G401.6 (cell line): ENCODE data around the gene UBE3B.

Experiments used
- FAIRE-seq: peaks from 2 replicates; lab custom pipeline; 2012; peaks lifted over from hg19 to GRCh38; lab: Jason Lieb, UNC

The UBE3B gene

DNA sequence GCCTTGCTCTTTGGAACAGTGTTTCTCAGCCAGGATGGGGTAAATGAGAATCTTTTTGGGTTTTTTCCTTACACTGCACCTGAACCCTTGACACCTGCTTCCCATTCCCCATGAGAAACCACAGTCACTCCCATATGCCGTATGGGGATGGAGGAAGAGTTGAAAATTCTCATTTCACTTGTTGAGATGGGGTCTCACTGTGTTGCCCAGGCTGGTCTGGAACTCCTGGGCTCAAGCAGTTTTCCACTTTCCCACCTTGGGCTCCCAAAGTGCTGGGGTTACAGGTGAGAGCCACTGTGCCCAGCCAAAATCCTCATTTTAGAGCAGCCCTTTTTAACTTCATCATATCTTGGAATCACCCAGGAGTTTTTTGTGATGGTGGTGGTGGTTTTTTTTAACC is 99.9 kb downstream of the UBE3B start:
- FAIRE-seq: no peak

DNA sequence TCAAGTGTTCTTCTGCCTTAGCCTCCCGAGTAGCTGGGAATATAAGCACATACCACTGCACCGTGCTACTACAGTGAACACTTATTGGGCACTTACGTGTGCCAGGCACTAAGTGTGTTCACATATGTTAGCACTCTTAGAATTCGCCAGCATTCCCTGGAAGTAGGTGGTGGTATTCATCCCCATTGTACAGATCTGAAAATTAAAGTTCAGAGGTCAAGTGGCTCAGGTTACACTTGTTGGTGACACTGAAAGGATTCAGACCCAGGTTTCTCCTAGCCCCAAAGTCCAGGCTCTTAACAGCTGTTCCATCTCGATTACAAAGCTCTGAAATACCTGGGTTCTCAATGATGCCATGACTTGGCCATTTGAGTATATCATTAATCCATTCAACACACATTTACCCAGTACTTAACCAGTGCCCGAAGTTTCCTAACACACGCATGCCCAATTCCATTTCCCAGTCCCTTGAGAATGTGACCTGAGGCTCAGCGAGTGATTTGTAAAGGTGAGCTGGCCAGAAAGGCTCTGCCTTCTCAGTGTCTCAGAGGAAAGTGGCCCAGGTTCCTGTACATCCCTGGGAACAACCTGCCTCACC is 101.0 kb downstream of the UBE3B start:
- no peak for FAIRE-seq

DNA sequence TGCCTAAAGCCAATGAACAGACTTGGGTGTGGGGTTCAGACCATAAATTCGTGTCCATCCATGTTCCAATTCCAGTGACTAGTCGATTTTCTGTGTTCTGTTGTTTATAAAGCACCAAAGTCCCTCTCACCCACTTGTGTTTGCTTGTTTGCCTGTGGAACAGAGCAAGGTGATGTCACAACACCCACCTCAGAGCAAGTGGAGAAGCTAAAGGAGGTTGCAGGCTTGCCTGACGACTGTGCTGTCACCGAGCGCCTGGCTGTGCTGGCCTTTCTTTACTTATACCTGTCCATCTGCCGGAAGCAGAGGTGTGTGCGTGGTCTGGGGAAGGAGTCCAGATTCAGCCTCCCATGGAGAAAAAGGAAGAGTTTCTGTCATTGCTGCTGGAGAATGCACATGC is 102.2 kb downstream of the UBE3B start:
- no peak for FAIRE-seq

DNA sequence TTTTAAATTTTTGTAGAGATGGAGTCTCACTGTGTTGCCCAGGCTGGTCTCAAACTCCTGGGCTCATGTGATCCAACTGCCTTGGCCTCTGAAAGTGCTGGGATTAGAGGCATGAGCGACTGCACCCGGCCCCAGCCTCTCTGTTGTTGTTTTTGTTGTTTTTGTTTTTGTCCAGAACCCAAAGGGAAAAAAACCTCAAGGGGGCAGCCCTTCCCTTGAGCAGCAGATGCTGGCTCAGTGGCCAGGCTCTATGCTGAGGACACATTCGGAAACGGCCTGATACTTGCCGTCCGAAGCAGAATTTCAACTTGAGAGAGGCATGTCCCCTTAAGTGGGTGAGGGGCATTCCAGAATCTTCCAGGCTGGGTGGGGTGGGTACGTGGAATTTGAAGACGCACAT is 102.8 kb downstream of the UBE3B start:
- FAIRE-seq: no peak

DNA sequence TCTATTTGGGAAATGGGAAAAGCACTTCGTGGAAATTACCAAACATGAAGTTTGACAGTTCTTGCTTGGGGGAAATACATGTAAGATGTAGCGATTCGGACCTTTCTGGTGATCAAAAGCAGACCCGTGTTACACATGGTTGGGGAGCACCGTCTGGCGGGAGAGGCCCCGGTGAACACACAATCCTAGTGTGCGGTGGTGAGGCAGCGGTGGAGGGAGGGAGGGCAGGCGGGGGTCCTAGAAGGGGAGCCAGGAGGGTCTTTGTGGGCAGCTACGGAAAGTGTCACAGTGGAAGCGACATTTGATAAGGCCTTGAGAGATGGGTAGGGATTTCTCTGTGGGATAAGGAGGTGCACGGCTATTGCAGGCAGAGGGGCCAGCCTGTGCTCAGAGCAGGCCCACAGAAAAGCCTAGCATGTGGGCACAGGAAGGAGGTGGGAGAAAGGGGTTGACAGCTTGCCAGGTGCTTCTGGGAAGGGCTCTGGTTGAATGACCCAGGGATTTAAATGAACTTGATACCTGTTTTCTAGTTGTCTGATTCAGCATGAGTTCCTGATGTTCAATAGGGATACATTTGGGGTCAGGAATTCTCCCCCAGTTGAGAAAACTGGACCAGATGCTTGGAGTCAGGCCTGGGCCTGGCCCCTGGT is 103.4 kb downstream of the UBE3B start:
- no peak for FAIRE-seq

DNA sequence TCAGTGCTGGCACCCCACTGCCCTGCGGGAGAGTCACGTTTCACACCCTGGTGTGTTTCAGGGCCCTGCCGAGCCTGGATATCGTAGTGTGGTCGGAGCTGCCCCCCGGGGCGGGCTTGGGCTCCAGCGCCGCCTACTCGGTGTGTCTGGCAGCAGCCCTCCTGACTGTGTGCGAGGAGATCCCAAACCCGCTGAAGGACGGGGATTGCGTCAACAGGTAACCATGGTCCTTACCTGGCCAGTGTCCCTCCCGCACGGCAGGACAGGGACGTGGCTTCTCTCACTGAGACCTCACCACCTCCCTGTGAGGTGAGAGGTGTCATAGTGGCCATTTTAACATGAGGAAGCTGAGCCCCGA is 103.9 kb downstream of the UBE3B start:
- FAIRE-seq: no peak

DNA sequence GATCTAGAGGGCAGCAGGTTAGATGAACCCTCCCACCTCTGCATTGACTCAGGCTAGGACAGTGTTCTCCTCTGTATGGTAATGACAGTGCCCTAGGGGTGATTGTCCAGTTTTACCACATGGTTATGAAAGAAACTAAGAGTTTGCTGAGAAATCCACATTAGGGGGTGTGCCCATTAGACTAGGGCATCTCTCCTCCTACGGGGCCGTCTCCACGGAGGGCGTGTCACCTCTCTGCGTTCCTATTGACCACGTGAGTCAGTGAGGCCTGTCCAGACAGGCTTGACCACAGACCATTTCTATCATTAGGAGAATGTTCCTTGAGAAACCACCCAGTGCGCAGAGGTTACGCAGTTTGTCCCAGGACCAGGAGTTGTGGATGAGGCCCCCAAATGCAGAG is 104.4 kb downstream of the UBE3B start:
- FAIRE-seq: no peak

- no peak for FAIRE-seq
Observed at GRCh38 chr12:109582636-109583035, 105.2 kb downstream of the UBE3B start.

GRCh38 chr12:109583733-109584132 is 106.3 kb downstream of the UBE3B start:
- FAIRE-seq: no peak
